DND-41 (cell line): ENCODE measurements around the gene PFKFB2.

Experiments
- EZH2 ChIP-seq: IDR thresholded peaks from 3 replicates; pipeline ENCODE4 v1.6.1; 2012; ENCODE audit warnings: borderline replicate concordance, low read depth, mild to moderate bottlenecking, moderate library complexity, low read length, inconsistent platforms; ENCODE audit not compliant: severe bottlenecking
- TF ChIP-seq, protein P1 (sequence below): IDR thresholded peaks from 2 replicates; pipeline ENCODE4 v1.5.1; 2012; ENCODE audit warnings: borderline replicate concordance, low read length, moderate library complexity, mild to moderate bottlenecking; ENCODE audit not compliant: poor library complexity, severe bottlenecking; ENCODE audit errors: extremely low read depth

- no peak for TF ChIP-seq EZH2
- TF ChIP-seq, protein P1, sequence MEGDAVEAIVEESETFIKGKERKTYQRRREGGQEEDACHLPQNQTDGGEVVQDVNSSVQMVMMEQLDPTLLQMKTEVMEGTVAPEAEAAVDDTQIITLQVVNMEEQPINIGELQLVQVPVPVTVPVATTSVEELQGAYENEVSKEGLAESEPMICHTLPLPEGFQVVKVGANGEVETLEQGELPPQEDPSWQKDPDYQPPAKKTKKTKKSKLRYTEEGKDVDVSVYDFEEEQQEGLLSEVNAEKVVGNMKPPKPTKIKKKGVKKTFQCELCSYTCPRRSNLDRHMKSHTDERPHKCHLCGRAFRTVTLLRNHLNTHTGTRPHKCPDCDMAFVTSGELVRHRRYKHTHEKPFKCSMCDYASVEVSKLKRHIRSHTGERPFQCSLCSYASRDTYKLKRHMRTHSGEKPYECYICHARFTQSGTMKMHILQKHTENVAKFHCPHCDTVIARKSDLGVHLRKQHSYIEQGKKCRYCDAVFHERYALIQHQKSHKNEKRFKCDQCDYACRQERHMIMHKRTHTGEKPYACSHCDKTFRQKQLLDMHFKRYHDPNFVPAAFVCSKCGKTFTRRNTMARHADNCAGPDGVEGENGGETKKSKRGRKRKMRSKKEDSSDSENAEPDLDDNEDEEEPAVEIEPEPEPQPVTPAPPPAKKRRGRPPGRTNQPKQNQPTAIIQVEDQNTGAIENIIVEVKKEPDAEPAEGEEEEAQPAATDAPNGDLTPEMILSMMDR, result peak; percentile 77
Observed at GRCh38 chr1:207049974-207050391, 3.1 kb upstream of the PFKFB2 start.
